ENCODE measurements around the gene HOPX.
"Not testable (repeated sequence)": the region's sequence is repeated elsewhere in the genome, so short reads cannot be mapped to it uniquely, and the experiment has no call there.

HOPX gene

GRCh38 chr4:56668267-56668666 is 12.8 kb downstream of the HOPX start:
- Histone ChIP-seq H3K9me3 (ENCODE audit: control insufficient read depth, insufficient read depth, low read depth, low read length) (no peaks in the 10 kb centered on the region), H3K4me1 (ENCODE audit: control insufficient read depth, insufficient read depth, low read length) (no peaks in the 10 kb centered on the region), H3K4me3 (ENCODE audit: low read depth, low read length) (no peak overlapping the region), H3K27ac (ENCODE audit: extremely low read depth, low read depth, low read length) (no peak overlapping the region), H3K36me3 (ENCODE audit: control insufficient read depth in 2 of 2, insufficient read depth in 1 of 2, low read length in 2 of 2) (no peaks in the 10 kb centered on the region)
- ChIA-PET POLR2A (no interaction called here), CTCF (interaction anchor here (0.6 to 2.1 kb wide), 4 partner anchors 12 to 168 kb away, joined by 3 to 7 read pairs (median 4); no protein-coding TSS in a partner anchor)
- peak; percentile 41 for TF ChIP-seq ZNF654 (tag by site-specific recombination; IDR thresholded peaks at IDR 0.05; ENCODE audit: low read depth)
- peak; percentile 95 for TF ChIP-seq ZNF2 (tag by site-specific recombination; IDR thresholded peaks at IDR 0.05)
- TF ChIP-seq WT1 (tag by site-specific recombination; IDR thresholded peaks at IDR 0.05) = no peak

GRCh38 chr4:56667396-56667795 is 13.7 kb downstream of the HOPX start:
- CTCF ChIA-PET = interaction anchor here (0.6 to 1.2 kb wide), 2 partner anchors 131 to 169 kb away, joined by 3 to 5 read pairs; no protein-coding TSS in a partner anchor
- POLR2A ChIA-PET; H3K9me3 ChIP-seq (ENCODE audit: control insufficient read depth, insufficient read depth, low read depth, low read length); H3K36me3 ChIP-seq (ENCODE audit: control insufficient read depth in 2 of 2, insufficient read depth in 1 of 2, low read length in 2 of 2); H3K27ac ChIP-seq (ENCODE audit: extremely low read depth, low read depth, low read length); H3K4me1 ChIP-seq (ENCODE audit: control insufficient read depth, insufficient read depth, low read length); H3K4me3 ChIP-seq (ENCODE audit: low read depth, low read length): not testable (repeated sequence)

DNA sequence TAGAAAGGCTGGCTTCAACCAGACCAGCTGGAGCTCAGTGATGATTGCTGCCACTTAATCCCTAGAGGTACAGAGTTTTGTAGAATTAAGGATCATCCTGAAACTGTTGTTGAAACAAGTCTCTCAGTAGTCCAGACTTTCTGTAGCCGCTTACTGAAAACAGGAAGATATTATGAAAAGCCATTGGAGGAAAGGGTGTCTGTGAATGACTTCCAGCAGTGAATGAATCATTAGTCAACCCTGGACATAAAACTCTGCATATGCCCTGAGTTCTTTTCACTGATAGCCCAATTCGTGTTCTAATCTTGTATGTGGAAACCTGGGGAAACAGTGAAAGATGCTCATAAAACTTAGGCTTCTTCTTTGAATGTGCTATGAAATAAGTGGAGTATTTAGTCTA is 14.8 kb downstream of the HOPX start:
- TF ChIP-seq BCL11B (tag by site-specific recombination; IDR thresholded peaks at IDR 0.05; ENCODE audit: low read depth) (no peak), ZFP41 (tag by site-specific recombination; IDR thresholded peaks at IDR 0.05; ENCODE audit: borderline replicate concordance) (no peak), ZNF10 (tag by site-specific recombination; IDR thresholded peaks at IDR 0.05) (no peak), ZNF548 (tag by site-specific recombination; IDR thresholded peaks at IDR 0.05) (no peak)
- POLR2A ChIA-PET = no interaction called here
- H3K4me3 ChIP-seq (ENCODE audit: low read depth, low read length) = no peak overlapping the region
- no peaks in the 10 kb centered on the region for H3K4me1 ChIP-seq (ENCODE audit: control insufficient read depth, insufficient read depth, low read length)
- H3K36me3 ChIP-seq (ENCODE audit: control insufficient read depth in 2 of 2, insufficient read depth in 1 of 2, low read length in 2 of 2) = no peaks in the 10 kb centered on the region
- CTCF ChIA-PET = no interaction called here
- H3K27ac ChIP-seq (ENCODE audit: extremely low read depth, low read depth, low read length) = no peak overlapping the region
- H3K9me3 ChIP-seq (ENCODE audit: control insufficient read depth, insufficient read depth, low read depth, low read length) = no peaks in the 10 kb centered on the region

DNA sequence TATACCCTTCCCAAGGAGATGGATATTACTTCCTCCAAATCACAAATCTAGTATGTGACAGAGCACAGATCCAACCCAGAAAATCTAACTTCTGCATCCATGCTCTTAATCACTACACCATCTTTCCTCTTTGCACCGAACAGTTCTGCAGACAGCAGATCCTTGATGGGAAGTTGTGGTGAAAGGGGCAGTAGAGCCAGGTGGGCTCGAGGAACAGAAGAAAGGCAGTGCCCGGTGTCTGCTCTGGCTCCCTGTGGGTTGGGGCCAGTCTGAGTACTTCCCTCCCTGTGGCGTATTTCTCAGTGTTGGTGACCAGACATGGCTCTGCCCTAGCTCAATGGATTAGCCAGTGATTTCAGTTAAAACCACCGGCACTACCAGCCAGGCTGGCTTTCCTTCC is 15.3 kb downstream of the HOPX start:
- Histone ChIP-seq H3K27ac (ENCODE audit: extremely low read depth, low read depth, low read length) (no peak overlapping the region), H3K4me3 (ENCODE audit: low read depth, low read length) (no peak overlapping the region), H3K36me3 (ENCODE audit: control insufficient read depth in 2 of 2, insufficient read depth in 1 of 2, low read length in 2 of 2) (no peaks in the 10 kb centered on the region), H3K4me1 (ENCODE audit: control insufficient read depth, insufficient read depth, low read length) (no peaks in the 10 kb centered on the region), H3K9me3 (ENCODE audit: control insufficient read depth, insufficient read depth, low read depth, low read length) (no peaks in the 10 kb centered on the region)
- ChIA-PET CTCF (no interaction called here), POLR2A (no interaction called here)
- TF ChIP-seq OSR2 (tag by site-specific recombination; IDR thresholded peaks at IDR 0.05) (no peak), ZFHX2 (tag by site-specific recombination; conservative IDR thresholded peaks at IDR 0.05) (no peak), ZNF350 (tag by site-specific recombination; IDR thresholded peaks at IDR 0.05) (no peak), ZNF621 (tag by site-specific recombination; IDR thresholded peaks at IDR 0.05) (no peak), ZNF629 (tag by site-specific recombination; IDR thresholded peaks at IDR 0.05) (no peak), ZNF843 (tag by site-specific recombination; IDR thresholded peaks at IDR 0.05) (no peak), ZNF558 (tag by site-specific recombination; IDR thresholded peaks at IDR 0.05) (no peak), ZNF626 (tag by site-specific recombination; IDR thresholded peaks at IDR 0.05) (no peak), ZNF423 (tag by site-specific recombination; IDR thresholded peaks at IDR 0.05) (no peak), ZBTB7A (tag by site-specific recombination; IDR thresholded peaks at IDR 0.05; ENCODE audit: low read depth) (no peak), ZNF223 (tag by site-specific recombination; IDR thresholded peaks at IDR 0.05) (no peak), ZNF280D (tag by site-specific recombination; IDR thresholded peaks at IDR 0.05) (no peak)
- TF ChIP-seq, protein P1, sequence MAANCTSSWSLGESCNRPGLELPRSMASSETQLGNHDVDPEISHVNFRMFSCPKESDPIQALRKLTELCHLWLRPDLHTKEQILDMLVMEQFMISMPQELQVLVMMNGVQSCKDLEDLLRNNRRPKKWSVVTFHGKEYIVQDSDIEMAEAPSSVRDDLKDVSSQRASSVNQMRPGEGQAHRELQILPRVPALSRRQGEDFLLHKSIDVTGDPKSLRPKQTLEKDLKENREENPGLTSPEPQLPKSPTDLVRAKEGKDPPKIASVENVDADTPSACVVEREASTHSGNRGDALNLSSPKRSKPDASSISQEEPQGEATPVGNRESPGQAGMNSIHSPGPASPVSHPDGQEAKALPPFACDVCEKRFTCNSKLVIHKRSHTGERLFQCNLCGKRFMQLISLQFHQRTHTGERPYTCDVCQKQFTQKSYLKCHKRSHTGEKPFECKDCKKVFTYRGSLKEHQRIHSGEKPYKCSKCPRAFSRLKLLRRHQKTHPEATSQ (tag by site-specific recombination; IDR thresholded peaks at IDR 0.05) = no peak
- TF ChIP-seq, protein P2, sequence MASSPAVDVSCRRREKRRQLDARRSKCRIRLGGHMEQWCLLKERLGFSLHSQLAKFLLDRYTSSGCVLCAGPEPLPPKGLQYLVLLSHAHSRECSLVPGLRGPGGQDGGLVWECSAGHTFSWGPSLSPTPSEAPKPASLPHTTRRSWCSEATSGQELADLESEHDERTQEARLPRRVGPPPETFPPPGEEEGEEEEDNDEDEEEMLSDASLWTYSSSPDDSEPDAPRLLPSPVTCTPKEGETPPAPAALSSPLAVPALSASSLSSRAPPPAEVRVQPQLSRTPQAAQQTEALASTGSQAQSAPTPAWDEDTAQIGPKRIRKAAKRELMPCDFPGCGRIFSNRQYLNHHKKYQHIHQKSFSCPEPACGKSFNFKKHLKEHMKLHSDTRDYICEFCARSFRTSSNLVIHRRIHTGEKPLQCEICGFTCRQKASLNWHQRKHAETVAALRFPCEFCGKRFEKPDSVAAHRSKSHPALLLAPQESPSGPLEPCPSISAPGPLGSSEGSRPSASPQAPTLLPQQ (tag by site-specific recombination; IDR thresholded peaks at IDR 0.05) = no peak
